Measurements from ENCODE around the gene CADPS2. TPM values are rescaled to one million over a fixed set of nuclear protein-coding genes. Genes with fewer than 3 reads are reported as not detected.

The CADPS2 gene
- total and polyA plus RNA-seq, 8 donors: 7.0 to 57.8 (median 29.7) TPM

- TF ChIP-seq POLR2A (IDR thresholded peaks at IDR 0.05): no peak
- no peak for TF ChIP-seq POLR2AphosphoS5 (IDR thresholded peaks at IDR 0.05)
- no peak for TF ChIP-seq CTCF (IDR thresholded peaks at IDR 0.05)
- no peak for TF ChIP-seq EP300 (IDR thresholded peaks at IDR 0.05)
- H3K9me3 ChIP-seq: no peaks in the 10 kb centered on the region
- no peak overlapping the region for H3K27ac ChIP-seq
- no peaks in the 10 kb centered on the region for H3K27me3 ChIP-seq
- no peak overlapping the region for H3K4me3 ChIP-seq
- no peak for DNase-seq
- 90 to 94% (median 93%) methylated on average over 3 of the region's 3 CpGs for WGBS, 5 donors
- intact Hi-C loops (cut with DNase I; ENCODE audit: low total_unique reads): no loop called here
- no peaks in the 10 kb centered on the region for H3K36me3 ChIP-seq
- no peaks in the 10 kb centered on the region for H3K4me1 ChIP-seq
Measured at GRCh38 chr7:122350701-122351100, 535.6 kb downstream of the CADPS2 start.

GRCh38 chr7:122344303-122344620, 542.0 kb downstream of the CADPS2 start:
- no peaks in the 10 kb centered on the region for H3K4me1 ChIP-seq
- DNase-seq: no peak
- WGBS, 5 donors: 83 to 93% (median 88%) methylated on average over 1 of the region's 1 CpG
- intact Hi-C loops (cut with DNase I; ENCODE audit: low total_unique reads): no loop called here
- no peak overlapping the region for H3K4me3 ChIP-seq
- TF ChIP-seq POLR2A (IDR thresholded peaks at IDR 0.05): no peak
- TF ChIP-seq EP300 (IDR thresholded peaks at IDR 0.05): no peak
- TF ChIP-seq POLR2AphosphoS5 (IDR thresholded peaks at IDR 0.05): no peak
- TF ChIP-seq CTCF (IDR thresholded peaks at IDR 0.05): no peak
- H3K9me3 ChIP-seq: no peaks in the 10 kb centered on the region
- peaks cover 0 to 7% (median 5%) of the 10 kb centered on the region in 4 donors for H3K36me3 ChIP-seq
- no peak overlapping the region for H3K27ac ChIP-seq
- H3K27me3 ChIP-seq: no peaks in the 10 kb centered on the region

- no peak for TF ChIP-seq CTCF (IDR thresholded peaks at IDR 0.05)
- TF ChIP-seq POLR2A (IDR thresholded peaks at IDR 0.05): no peak
- no peak for TF ChIP-seq EP300 (IDR thresholded peaks at IDR 0.05)
- no peak for TF ChIP-seq POLR2AphosphoS5 (IDR thresholded peaks at IDR 0.05)
- DNase-seq: no peak
- 84 to 92% (median 89%) methylated on average over 7 of the region's 7 CpGs for WGBS, 5 donors
- no peaks in the 10 kb centered on the region for H3K4me1 ChIP-seq
- no peak overlapping the region for H3K4me3 ChIP-seq
- peaks cover 0 to 7% (median 5%) of the 10 kb centered on the region in 4 donors for H3K36me3 ChIP-seq
- no peaks in the 10 kb centered on the region for H3K9me3 ChIP-seq
- intact Hi-C loops (cut with DNase I; ENCODE audit: low total_unique reads): no loop called here
- H3K27me3 ChIP-seq: no peaks in the 10 kb centered on the region
- H3K27ac ChIP-seq: no peak overlapping the region
Measured at GRCh38 chr7:122343601-122344302, 542.5 kb downstream of the CADPS2 start.

- Histone ChIP-seq H3K9me3 (no peaks in the 10 kb centered on the region), H3K27me3 (no peaks in the 10 kb centered on the region), H3K4me1 (no peaks in the 10 kb centered on the region), H3K4me3 (no peak overlapping the region), H3K36me3 (peaks cover 0 to 6% (median 5%) of the 10 kb centered on the region in 4 donors), H3K27ac (no peak overlapping the region)
- intact Hi-C loops (cut with DNase I; ENCODE audit: low total_unique reads): no loop called here
- 94 to 100% (median 100%) methylated on average over 1 of the region's 1 CpG for WGBS, 5 donors
- TF ChIP-seq CTCF (IDR thresholded peaks at IDR 0.05) (no peak), POLR2A (IDR thresholded peaks at IDR 0.05) (no peak), POLR2AphosphoS5 (IDR thresholded peaks at IDR 0.05) (no peak), EP300 (IDR thresholded peaks at IDR 0.05) (no peak)
- no peak for DNase-seq
Measured at GRCh38 chr7:122340427-122340826, 545.8 kb downstream of the CADPS2 start.
